Psoas muscle (tissue), 8 donors: ENCODE results near the gene ST6GAL1. TPM values are rescaled to one million over a fixed set of nuclear protein-coding genes. Genes with fewer than 3 reads are reported as not detected.

Source experiments
- ATAC-seq, 4 donors: fragments of 200-7000 bp; cut with Tn5 transposase; one replicate each; pipeline ENCODE4 v1.9.1; 2020; ENCODE audit warnings: moderate library complexity in 3 of 4, mild to moderate bottlenecking in 2 of 4
- DNase-seq, 2 donors: peaks; one replicate each; pipeline ENCODE4 v3.0.0-alpha.2; 2020
- H3K27ac ChIP-seq: fragments of 200-600 bp; one replicate; pipeline ENCODE4 v1.8.0; 2022
- H3K27me3 ChIP-seq, 3 donors: fragments of 200-600 bp in 1 of 3; one replicate each; pipeline versions ENCODE4 v1.6.1 to v1.8.0; 2013 to 2022; ENCODE audit warnings: low read length in 2 of 3, mild to moderate bottlenecking in 2 of 3, moderate library complexity in 1 of 3; ENCODE audit not compliant: insufficient read depth in 3 of 3
- H3K36me3 ChIP-seq, 2 donors: fragments of 200-600 bp in 1 of 2; one replicate each; pipeline versions ENCODE4 v1.6.1 to v1.8.0; 2013 to 2022; ENCODE audit warnings: low read depth in 1 of 2, mild to moderate bottlenecking in 1 of 2, moderate library complexity in 1 of 2; ENCODE audit not compliant: insufficient read depth in 1 of 2
- H3K4me1 ChIP-seq: fragments of 200-600 bp; one replicate; pipeline ENCODE4 v1.8.0; 2022
- H3K4me3 ChIP-seq: fragments of 200-600 bp; one replicate; pipeline ENCODE4 v1.8.0; 2022; ENCODE audit warnings: mild to moderate bottlenecking
- H3K9me3 ChIP-seq: fragments of 200-600 bp; one replicate; pipeline ENCODE4 v1.8.0; 2022
- CTCF ChIP-seq: fragments of 200-600 bp; IDR thresholded peaks from one replicate; pipeline ENCODE4 v1.8.0; 2022; ENCODE audit warnings: antibody characterized with exemption
- WGBS, 3 donors: extraction: QIAGEN DNeasy Blood & Tissue Kit; methylation state at CpG; one replicate each; pipeline versions ENCODE4 v1.1.6 to v1.1.7; 2013; 5-methylcytosine and 5-hydroxymethylcytosine counted together
- intact Hi-C, 2 donors: fragments of 100-400 bp; cut with DNase I; formaldehyde crosslinking; loops; one replicate each; pipeline versions ENCODE4 v1.11.0 to v1.14.2; 2022
- polyA plus RNA-seq, 3 donors: library from polyadenylated mRNA; stranded (reverse); fragments of 200-250 nt; gene quantifications; one replicate each; pipeline ENCODE4 v1.2.3, GENCODE V29; 2013
- total RNA-seq, 4 donors: library from RNA; stranded (reverse); fragmentation: NEBNext Ultra II Directional in 2 of 4; extraction: Animal tissue kit (Norgen Biotek cat#: 25700) in 2 of 4; gene quantifications; one replicate each; pipeline versions ENCODE4 v1.2.1 to v1.2.4, GENCODE V29; 2021 to 2023
- donor health status: healthy with polysubstance abuse.
- donor health status: DM: no; HTN: no; CAD: no; lungs with moderate emphysema.
- donor health status: Bipolar disorder and iron deficiency.
- donor health status: healthy.
- donor health status: DM: yes; HTN: yes; CAD: no.
- donor health status: DM: no; HTN: no; CAD: no.
- donor health status: DM: no; HTN: no; CAD: no.
- donor health status: DM: yes; HTN: yes; CAD: no.

The ST6GAL1 gene
- total and polyA plus RNA-seq, 7 donors = 4.2 to 25.0 (median 15.3) TPM

GRCh38 chr3:187072511-187072910 is 142.2 kb downstream of the ST6GAL1 start:
- TF ChIP-seq CTCF = no peak
- Histone ChIP-seq H3K4me3 (no peak overlapping the region), H3K4me1 (no peaks in the 10 kb centered on the region), H3K9me3 (no peaks in the 10 kb centered on the region), H3K27ac (no peak overlapping the region), H3K36me3 (peaks cover 0 to 58% of the 10 kb centered on the region in 2 donors), H3K27me3 (no peaks in the 10 kb centered on the region)
- 92 to 93% (median 93%) methylated on average over 5 of the region's 5 CpGs for WGBS, 3 donors
- intact Hi-C loops = no loop called here
- ATAC-seq (no peak), DNase-seq (no peak)

- Histone ChIP-seq H3K27ac (no peak overlapping the region), H3K36me3 (peaks cover 0 to 64% of the 10 kb centered on the region in 2 donors), H3K9me3 (no peaks in the 10 kb centered on the region), H3K4me1 (no peaks in the 10 kb centered on the region), H3K4me3 (no peak overlapping the region), H3K27me3 (no peaks in the 10 kb centered on the region)
- no peak for TF ChIP-seq CTCF
- DNase-seq (no peak), ATAC-seq (no peak)
- 87 to 92% (median 91%) methylated on average over 5 of the region's 5 CpGs for WGBS, 3 donors
- intact Hi-C loops = no loop called here
These were observed 143.3 kb downstream of the ST6GAL1 start for GRCh38 chr3:187073581-187074098.

- no peak overlapping the region for H3K27ac ChIP-seq
- no peaks in the 10 kb centered on the region for H3K9me3 ChIP-seq
- TF ChIP-seq CTCF = no peak
- H3K4me1 ChIP-seq = no peaks in the 10 kb centered on the region
- intact Hi-C loops = no loop called here
- no peak for ATAC-seq
- DNase-seq = no peak
- H3K27me3 ChIP-seq = no peaks in the 10 kb centered on the region
- H3K4me3 ChIP-seq = no peak overlapping the region
- H3K36me3 ChIP-seq = peaks cover 0 to 61% of the 10 kb centered on the region in 2 donors
These were observed 144.5 kb downstream of the ST6GAL1 start for GRCh38 chr3:187074846-187075245.

- Histone ChIP-seq H3K4me1 (no peaks in the 10 kb centered on the region), H3K4me3 (no peak overlapping the region), H3K36me3 (peaks cover 0 to 57% of the 10 kb centered on the region in 2 donors), H3K27me3 (no peaks in the 10 kb centered on the region), H3K9me3 (no peaks in the 10 kb centered on the region), H3K27ac (no peak overlapping the region)
- WGBS, 3 donors = 91 to 94% (median 93%) methylated on average over 6 of the region's 6 CpGs
- no peak for ATAC-seq
- DNase-seq = no peak
- intact Hi-C loops = no loop called here
- no peak for TF ChIP-seq CTCF
These were observed 146.0 kb downstream of the ST6GAL1 start for GRCh38 chr3:187076297-187076696.

GRCh38 chr3:187077085-187077484 is 146.8 kb downstream of the ST6GAL1 start:
- Histone ChIP-seq H3K27me3 (no peaks in the 10 kb centered on the region), H3K36me3 (peaks cover 0 to 56% of the 10 kb centered on the region in 2 donors), H3K4me1 (no peaks in the 10 kb centered on the region), H3K9me3 (no peaks in the 10 kb centered on the region), H3K4me3 (no peak overlapping the region), H3K27ac (no peak overlapping the region)
- WGBS, 3 donors = 91 to 95% (median 94%) methylated on average over 3 of the region's 3 CpGs
- DNase-seq = no peak
- intact Hi-C loops = no loop called here
- no peak for ATAC-seq
- TF ChIP-seq CTCF = no peak
